ENCODE results near the gene RPL28. TPM values are rescaled to one million over a fixed set of nuclear protein-coding genes. Genes with fewer than 3 reads are reported as not detected.
A peak's percentile ranks its signal among the peaks of the same experiment; 100 is the strongest.

The RPL28 gene
- total and polyA plus RNA-seq, 2 of the 13 experiments (the other 11 are each of a cell fraction or from before 2014, with no cell fraction given), result 105 to 420 TPM

- TF ChIP-seq DRAP1 (CRISPR knock-in tag; IDR thresholded peaks at IDR 0.05) (no peak), ZNF674 (CRISPR knock-in tag; IDR thresholded peaks at IDR 0.05; ENCODE audit: low read depth) (no peak), ZBED4 (CRISPR knock-in tag; IDR thresholded peaks at IDR 0.05; ENCODE audit: borderline replicate concordance) (peak; percentile 14; the same call in 1 of the 2 replicates), SALL2 (CRISPR knock-in tag; IDR thresholded peaks at IDR 0.05) (no peak), ZNF570 (CRISPR knock-in tag; IDR thresholded peaks at IDR 0.05; ENCODE audit: borderline replicate concordance) (no peak), SNAPC2 (CRISPR knock-in tag; IDR thresholded peaks at IDR 0.05) (no peak), ZBTB20 (CRISPR knock-in tag; IDR thresholded peaks at IDR 0.05; ENCODE audit: borderline replicate concordance, low read depth) (no peak), SIN3A (IDR thresholded peaks at IDR 0.05; ENCODE audit: borderline replicate concordance, low read depth, low read length) (no peak; the same call in 1 of the 2 replicates), HMGXB4 (CRISPR knock-in tag; IDR thresholded peaks at IDR 0.05; ENCODE audit: borderline replicate concordance in 1 of 2, low read depth in 1 of 2) (no peak), ZSCAN9 (CRISPR knock-in tag; IDR thresholded peaks at IDR 0.05; ENCODE audit: borderline replicate concordance) (no peak), ZFP36L2 (CRISPR knock-in tag; IDR thresholded peaks at IDR 0.05) (no peak), SP2 (CRISPR knock-in tag; IDR thresholded peaks at IDR 0.05) (0 out of 2 replicates have a peak, but pooled peaks have one; percentile 30), PATZ1 (CRISPR knock-in tag; IDR thresholded peaks at IDR 0.05) (peak; percentile 95), ZNF329 (CRISPR knock-in tag; IDR thresholded peaks at IDR 0.05; ENCODE audit: low read depth) (no peak), ZNF160 (CRISPR knock-in tag; IDR thresholded peaks at IDR 0.05) (no peak), CTCF (CRISPR knock-in tag; IDR thresholded peaks at IDR 0.05) (no peak)
These were observed 13.2 kb upstream of the RPL28 start (continued) for GRCh38 chr19:55372316-55373081.

Data from HepG2 (cell line).